Calu3 (cell line): ENCODE results near the gene IGLL1. TPM values are rescaled to one million over a fixed set of nuclear protein-coding genes. Genes with fewer than 3 reads are reported as not detected.
"Not testable (repeated sequence)": the region's sequence is repeated elsewhere in the genome, so short reads cannot be mapped to it uniquely, and the experiment has no call there.

Experiments
- BruUV-seq: library from RNA; stranded (reverse); fragments of 400-500 nt; replicated peaks from 2 replicates; lab custom pipeline; 2021; lab: Mats Ljungman, UMichigan
- CTCF ChIA-PET: fragments of 300-600 bp; sonication (Branson Sonifier 250); formaldehyde crosslinking; loops from one replicate; lab custom pipeline; 2022; ENCODE audit warnings: antibody characterized with exemption; lab: Charles Lee
- DNase-seq: peaks from one replicate; pipeline ENCODE4 v3.0.0; 2022
- H3K27ac Mint-ChIP-seq: one replicate; pipeline ENCODE4 v1.8.0; 2022; ENCODE audit warnings: mixed read lengths; ENCODE audit not compliant: unreplicated experiment
- H3K27me3 Mint-ChIP-seq: one replicate; pipeline ENCODE4 v1.8.0; 2022; ENCODE audit warnings: mixed read lengths; ENCODE audit not compliant: unreplicated experiment
- H3K36me3 Mint-ChIP-seq: one replicate; pipeline ENCODE4 v1.8.0; 2022; ENCODE audit warnings: mild to moderate bottlenecking, moderate library complexity, mixed read lengths; ENCODE audit not compliant: insufficient read depth, unreplicated experiment
- H3K4me1 Mint-ChIP-seq: one replicate; pipeline ENCODE4 v1.8.0; 2022; ENCODE audit warnings: mild to moderate bottlenecking, low read depth, mixed read lengths; ENCODE audit not compliant: unreplicated experiment
- H3K4me3 Mint-ChIP-seq: one replicate; pipeline ENCODE4 v1.8.0; 2022; ENCODE audit warnings: mild to moderate bottlenecking, low read depth, moderate library complexity, mixed read lengths; ENCODE audit not compliant: unreplicated experiment
- H3K9me3 Mint-ChIP-seq: one replicate; pipeline ENCODE4 v1.8.0; 2022; ENCODE audit warnings: low read depth, mixed read lengths; ENCODE audit not compliant: unreplicated experiment
- intact Hi-C: fragments of 100-400 bp; cut with micrococcal nuclease; formaldehyde crosslinking; loops from one replicate; pipeline ENCODE4 v1.10.0; 2022; ENCODE audit not compliant: unreplicated experiment
- total RNA-seq: library from RNA; stranded (reverse); gene quantifications from 2 replicates; pipeline ENCODE4 v1.2.3, GENCODE V29; 2022
- TF ChIP-seq, protein P1 (sequence below): fragments of 200-600 bp; IDR thresholded peaks from one replicate; pipeline ENCODE4 v1.8.0; 2022; ENCODE audit warnings: antibody characterized with exemption; ENCODE audit not compliant: unreplicated experiment

Gene IGLL1
- total RNA-seq, 1 experiment from 2014 or later = not detected

- CTCF ChIA-PET = no interaction called here
- no peak for DNase-seq
- H3K4me3 Mint-ChIP-seq = no peak overlapping the region
- no peaks in the 10 kb centered on the region for H3K36me3 Mint-ChIP-seq
- no peaks in the 10 kb centered on the region for H3K9me3 Mint-ChIP-seq
- peaks cover 15% of the 10 kb centered on the region for H3K4me1 Mint-ChIP-seq
- H3K27ac Mint-ChIP-seq = no peak overlapping the region
- intact Hi-C loops = no loop called here
- BruUV-seq = no TSS peak
- no peaks in the 10 kb centered on the region for H3K27me3 Mint-ChIP-seq
- TF ChIP-seq, protein P1, sequence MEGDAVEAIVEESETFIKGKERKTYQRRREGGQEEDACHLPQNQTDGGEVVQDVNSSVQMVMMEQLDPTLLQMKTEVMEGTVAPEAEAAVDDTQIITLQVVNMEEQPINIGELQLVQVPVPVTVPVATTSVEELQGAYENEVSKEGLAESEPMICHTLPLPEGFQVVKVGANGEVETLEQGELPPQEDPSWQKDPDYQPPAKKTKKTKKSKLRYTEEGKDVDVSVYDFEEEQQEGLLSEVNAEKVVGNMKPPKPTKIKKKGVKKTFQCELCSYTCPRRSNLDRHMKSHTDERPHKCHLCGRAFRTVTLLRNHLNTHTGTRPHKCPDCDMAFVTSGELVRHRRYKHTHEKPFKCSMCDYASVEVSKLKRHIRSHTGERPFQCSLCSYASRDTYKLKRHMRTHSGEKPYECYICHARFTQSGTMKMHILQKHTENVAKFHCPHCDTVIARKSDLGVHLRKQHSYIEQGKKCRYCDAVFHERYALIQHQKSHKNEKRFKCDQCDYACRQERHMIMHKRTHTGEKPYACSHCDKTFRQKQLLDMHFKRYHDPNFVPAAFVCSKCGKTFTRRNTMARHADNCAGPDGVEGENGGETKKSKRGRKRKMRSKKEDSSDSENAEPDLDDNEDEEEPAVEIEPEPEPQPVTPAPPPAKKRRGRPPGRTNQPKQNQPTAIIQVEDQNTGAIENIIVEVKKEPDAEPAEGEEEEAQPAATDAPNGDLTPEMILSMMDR = no peak
Measured at GRCh38 chr22:23622634-23623033, 42.5 kb upstream of the IGLL1 start.

GRCh38 chr22:23621916-23622315, 41.8 kb upstream of the IGLL1 start:
- H3K36me3 Mint-ChIP-seq, H3K27me3 Mint-ChIP-seq, DNase-seq, BruUV-seq, CTCF ChIA-PET, H3K4me3 Mint-ChIP-seq, H3K27ac Mint-ChIP-seq, H3K9me3 Mint-ChIP-seq, intact Hi-C loops: not testable (repeated sequence)
- peaks cover 15% of the 10 kb centered on the region for H3K4me1 Mint-ChIP-seq

DNA sequence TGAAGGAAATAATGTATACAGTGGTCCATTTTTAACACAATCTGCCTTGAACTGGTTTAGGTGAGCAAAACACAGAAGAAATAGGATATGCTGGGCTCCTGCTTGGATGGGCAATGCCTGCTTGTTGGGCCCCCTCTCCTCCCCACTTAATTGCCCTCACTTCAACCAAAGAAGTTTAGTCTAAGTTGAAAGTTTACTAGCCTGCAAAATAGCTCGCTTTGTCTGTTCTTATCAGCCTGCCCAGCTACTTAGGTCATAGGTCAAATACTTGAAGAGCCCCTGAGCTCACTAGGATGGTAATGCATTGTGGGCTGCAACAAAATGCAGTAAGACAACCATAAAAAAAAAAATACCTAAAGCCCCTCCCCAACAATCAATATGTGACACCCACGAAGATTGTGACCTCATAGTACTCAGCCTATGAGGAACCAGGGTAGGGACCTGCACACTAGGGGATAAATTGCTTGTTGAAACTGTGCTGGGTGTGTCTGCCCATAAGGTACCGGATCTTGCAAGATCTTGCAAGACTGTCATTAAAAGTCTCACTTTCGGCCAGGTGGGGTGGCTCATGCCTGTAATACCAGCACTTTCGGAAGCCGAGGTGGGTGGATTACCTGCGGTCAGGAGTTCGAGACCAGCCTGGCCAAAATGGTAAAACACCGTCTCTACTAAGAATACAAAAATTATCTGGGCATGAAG, 41.1 kb upstream of the IGLL1 start:
- no peak overlapping the region for H3K27ac Mint-ChIP-seq
- H3K27me3 Mint-ChIP-seq = no peaks in the 10 kb centered on the region

DNA sequence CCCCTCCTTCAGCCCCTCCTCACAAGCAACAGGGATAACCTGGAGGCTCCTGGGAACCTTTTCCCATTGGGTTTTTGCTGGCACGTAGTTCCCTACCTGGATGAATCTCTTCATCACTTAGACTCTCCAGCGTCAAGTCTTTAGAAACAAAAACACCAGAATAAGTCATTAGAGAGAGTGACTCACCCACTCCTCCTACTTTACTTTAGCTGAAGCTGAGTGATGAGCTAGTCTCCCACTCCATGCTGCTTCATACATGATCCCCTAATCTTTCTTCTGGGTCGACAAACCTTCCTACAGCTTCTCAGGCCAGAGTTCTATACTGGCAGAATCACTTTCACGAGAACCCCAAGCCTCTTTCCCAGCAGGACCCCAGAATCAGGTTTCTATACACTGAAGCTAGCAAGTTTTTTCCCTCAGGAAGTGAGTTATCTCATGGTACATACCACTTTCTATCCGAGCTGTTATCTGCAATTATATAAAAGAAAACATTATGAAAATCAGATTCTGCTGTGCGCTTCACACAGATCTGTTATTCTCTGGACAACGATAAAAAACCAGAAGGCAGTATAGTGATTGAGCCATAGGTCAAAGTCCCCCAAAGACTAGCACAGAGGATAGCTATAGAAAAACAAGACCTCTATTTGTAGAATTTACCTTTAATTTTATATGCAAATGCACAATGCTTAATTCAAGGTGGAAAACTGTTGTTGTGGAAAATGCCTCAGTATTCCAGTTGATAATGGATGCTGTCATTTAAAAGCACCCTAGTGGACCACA, 33.3 kb upstream of the IGLL1 start:
- Mint-ChIP-seq H3K4me1 (no peaks in the 10 kb centered on the region), H3K4me3 (no peak overlapping the region), H3K9me3 (no peaks in the 10 kb centered on the region), H3K27me3 (no peaks in the 10 kb centered on the region), H3K27ac (no peak overlapping the region), H3K36me3 (no peaks in the 10 kb centered on the region)
- no TSS peak for BruUV-seq
- DNase-seq = no peak
- TF ChIP-seq, protein P1 = no peak
- CTCF ChIA-PET = interaction anchor here (0.6 kb wide), 1 partner anchor 130 kb away, joined by 3 read pairs; no protein-coding TSS in a partner anchor
- intact Hi-C loops = no loop called here

More for the DNA sequence above, 41.1 kb upstream of the IGLL1 start:
- Mint-ChIP-seq H3K36me3 (no peaks in the 10 kb centered on the region), H3K4me3 (no peak overlapping the region), H3K4me1 (peaks cover 9% of the 10 kb centered on the region), H3K9me3 (no peaks in the 10 kb centered on the region)
- intact Hi-C loops = no loop called here
- no peak for DNase-seq
- CTCF ChIA-PET = no interaction called here
- TF ChIP-seq, protein P1 = no peak
- BruUV-seq = no TSS peak
